HG02884 (cell line): ENCODE results near the gene C1QL4.

Experiments used
- ATAC-seq: cut with Tn5 transposase; IDR thresholded peaks from one replicate; pipeline ENCODE4 v1.9.1; 2021; ENCODE audit warnings: mild to moderate bottlenecking, moderate library complexity; ENCODE audit not compliant: unreplicated experiment

C1QL4 gene

GRCh38 chr12:49348781-49349180 lies 11.8 kb upstream of the C1QL4 start:
- no peak for ATAC-seq

- ATAC-seq = no peak
Observed at GRCh38 chr12:49347311-49348193, 10.6 kb upstream of the C1QL4 start.

- ATAC-seq = no peak
Observed at GRCh38 chr12:49346659-49347310, 9.8 kb upstream of the C1QL4 start, which contains the start of gene DNAJC22. TSS of gene DNAJC22 (plus strand) at chr12:49346888. CDS start at chr12:49348873, 1,985 bp downstream.

GRCh38 chr12:49345825-49346658 lies 9.1 kb upstream of the C1QL4 start:
- no peak for ATAC-seq

- ATAC-seq = no peak
Observed at GRCh38 chr12:49345051-49345824, 8.2 kb upstream of the C1QL4 start.

GRCh38 chr12:49344486-49345050 lies 7.6 kb upstream of the C1QL4 start:
- no peak for ATAC-seq

GRCh38 chr12:49342914-49343731 lies 6.1 kb upstream of the C1QL4 start:
- ATAC-seq = no peak

- peak; percentile 54 for ATAC-seq
Observed at GRCh38 chr12:49342066-49342913, 5.3 kb upstream of the C1QL4 start.

- no peak for ATAC-seq
Observed at GRCh38 chr12:49341777-49342065, 4.7 kb upstream of the C1QL4 start.

- no peak for ATAC-seq
Observed at GRCh38 chr12:49340971-49341776, 4.2 kb upstream of the C1QL4 start.

- ATAC-seq = no peak
Observed at GRCh38 chr12:49340095-49340870, 3.3 kb upstream of the C1QL4 start.

GRCh38 chr12:49339464-49339861 lies 2.5 kb upstream of the C1QL4 start:
- no peak for ATAC-seq

- ATAC-seq = no peak
Observed at GRCh38 chr12:49338830-49339463, 2.0 kb upstream of the C1QL4 start.

- ATAC-seq = no peak
Observed at GRCh38 chr12:49335955-49336644, 888 bp downstream of the C1QL4 start.

GRCh38 chr12:49335118-49335954 lies 1.7 kb downstream of the C1QL4 start:
- no peak for ATAC-seq
